SK-MEL-5 (cell line): Measurements from ENCODE around the gene CBFA2T3. TPM values are rescaled to one million over a fixed set of nuclear protein-coding genes. Genes with fewer than 3 reads are reported as not detected.
"Not testable (repeated sequence)": the region's sequence is repeated elsewhere in the genome, so short reads cannot be mapped to it uniquely, and the experiment has no call there.

Experiments used
- DNase-seq: peaks from one replicate; pipeline ENCODE4 v3.0.0-alpha.2; 2016; ENCODE audit warnings: low read depth, low spot score
- in situ Hi-C: cut with HindIII; loops from 2 replicates; pipeline ENCODE4 v1.10.0; 2016; ENCODE audit warnings: low sequenced_read_pairs, high pct_unique_total_duplicates, low pct_unique_long_range_greater_than_20kb
- total RNA-seq: library from RNA; depleted of rRNA; stranded (reverse); fragments of >200 nt; shearing (Covaris generic); gene quantifications from 2 replicates; pipeline ENCODE4 v1.2.3, GENCODE V29; 2014

The CBFA2T3 gene
- total RNA-seq, 1 experiment from 2014 or later: not detected

- in situ Hi-C loops: no loop called here
- no peak for DNase-seq
Measured at GRCh38 chr16:89002851-89003830, 26.1 kb upstream of the CBFA2T3 start.

DNA sequence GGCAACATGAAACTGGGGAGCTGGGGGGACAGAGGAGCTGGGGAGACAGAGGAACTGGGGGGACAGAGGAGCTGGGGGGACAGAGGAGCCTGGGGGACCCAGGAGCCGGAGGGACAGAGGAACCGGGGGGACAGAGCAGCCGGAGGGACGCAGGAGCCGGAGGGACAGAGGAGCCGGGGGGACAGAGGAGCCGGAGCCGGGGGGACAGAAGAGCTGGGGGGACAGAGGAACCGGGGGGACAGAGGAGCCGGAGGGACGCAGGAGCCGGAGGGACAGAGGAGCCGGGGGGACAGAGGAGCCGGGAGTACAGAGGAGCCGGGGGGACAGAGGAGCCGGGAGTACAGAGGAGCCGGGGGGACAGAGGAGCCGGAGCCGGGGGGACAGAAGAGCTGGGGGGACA is 25.1 kb upstream of the CBFA2T3 start:
- in situ Hi-C loops, DNase-seq: not testable (repeated sequence)

- no peak for DNase-seq
Measured at GRCh38 chr16:89001117-89002027, 24.4 kb upstream of the CBFA2T3 start.

GRCh38 chr16:89000207-89000959 is 23.4 kb upstream of the CBFA2T3 start:
- in situ Hi-C loops: no loop called here
- no peak for DNase-seq

More at GRCh38 chr16:89001117-89002027, 24.4 kb upstream of the CBFA2T3 start:
- in situ Hi-C loops: no loop called here

GRCh38 chr16:88999457-89000206 is 22.6 kb upstream of the CBFA2T3 start:
- in situ Hi-C loops: no loop called here
- no peak for DNase-seq

GRCh38 chr16:88995746-88996535 is 18.9 kb upstream of the CBFA2T3 start:
- in situ Hi-C loops: no loop called here
- DNase-seq: no peak

- in situ Hi-C loops: no loop called here
- DNase-seq: no peak
Measured at GRCh38 chr16:88995194-88995593, 18.2 kb upstream of the CBFA2T3 start.

DNA sequence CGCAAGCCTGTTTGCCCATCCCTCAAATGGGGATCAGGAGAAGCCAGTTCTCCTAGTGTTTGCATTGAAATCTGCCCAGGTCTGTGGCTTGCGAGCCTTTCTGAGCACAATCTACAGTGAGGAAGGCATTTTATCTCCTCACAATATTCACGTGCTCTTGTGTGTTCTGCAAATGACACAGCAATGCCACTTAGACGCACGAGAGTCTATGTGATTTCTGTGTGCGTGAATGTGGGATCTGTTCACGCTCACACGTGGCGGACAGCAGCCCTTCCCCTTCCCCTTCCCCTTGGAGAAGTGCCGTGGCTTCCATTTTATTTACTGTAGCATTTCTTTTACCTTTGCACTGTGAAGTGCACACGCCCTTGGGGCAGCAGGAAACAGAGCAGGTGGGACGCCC is 17.7 kb upstream of the CBFA2T3 start:
- in situ Hi-C loops: no loop called here
- no peak for DNase-seq

DNA sequence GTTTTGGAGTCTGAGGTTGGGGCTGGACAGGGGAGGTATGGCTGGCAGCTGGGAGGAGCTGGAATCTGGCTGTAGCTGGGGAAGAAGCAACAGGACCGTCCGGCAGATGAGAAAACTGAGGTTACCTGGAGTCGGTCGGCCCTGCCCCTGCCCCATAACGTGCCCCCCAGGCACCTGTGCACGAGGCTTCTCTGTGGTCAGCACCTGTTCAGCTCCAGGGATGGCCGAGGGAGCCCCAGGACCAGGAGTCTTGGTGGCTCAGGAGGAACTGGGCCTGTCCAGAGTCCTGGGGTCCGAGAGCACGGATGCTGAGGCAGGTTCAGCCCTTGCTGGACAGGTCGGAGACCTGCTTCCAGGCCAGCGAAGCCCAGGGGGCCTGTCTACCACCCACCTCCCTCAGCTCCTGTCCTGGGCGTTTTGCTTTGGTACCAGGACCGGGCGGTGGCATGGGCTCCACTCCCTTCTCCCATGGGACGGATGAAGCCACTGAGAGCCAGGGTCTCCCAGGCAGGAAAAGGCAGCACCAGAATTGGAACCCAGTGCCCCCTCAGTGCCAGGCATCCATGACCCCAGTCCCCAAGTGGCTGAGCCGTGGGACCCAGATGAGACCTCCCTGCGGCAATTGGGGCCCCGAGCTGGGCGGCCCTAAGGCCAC is 17.1 kb upstream of the CBFA2T3 start:
- no peak for DNase-seq
- in situ Hi-C loops: no loop called here

DNA sequence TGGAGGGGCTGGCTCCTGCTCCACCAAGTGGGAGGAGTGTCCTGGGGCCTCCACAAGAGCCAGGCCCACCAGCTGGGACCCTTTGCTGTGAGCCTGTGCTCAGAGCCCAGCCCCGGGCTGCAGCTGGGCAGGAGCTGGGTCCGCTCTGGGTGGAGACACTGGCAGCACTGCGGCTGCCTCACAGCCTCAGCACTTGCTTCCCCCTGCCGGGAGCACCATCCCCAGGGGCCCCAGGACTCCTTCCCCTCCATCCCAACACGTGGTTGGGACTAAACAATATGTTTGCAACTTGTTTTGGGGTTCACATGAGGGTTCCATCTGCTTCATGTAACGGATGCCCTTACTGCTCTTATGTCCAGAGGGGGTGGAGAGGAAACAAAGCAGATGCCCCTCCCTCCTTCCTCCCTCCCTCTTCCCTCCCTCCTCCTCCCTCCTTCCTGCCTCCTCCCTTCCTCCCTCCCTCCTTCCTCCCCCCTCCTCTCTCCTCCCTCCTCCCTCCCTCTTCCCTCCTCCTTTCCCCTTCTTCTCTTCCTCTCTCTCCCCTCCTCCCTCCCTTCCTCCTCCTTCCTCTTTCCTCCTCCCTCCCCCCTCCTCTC is 16.3 kb upstream of the CBFA2T3 start:
- DNase-seq: no peak
- in situ Hi-C loops: no loop called here

DNA sequence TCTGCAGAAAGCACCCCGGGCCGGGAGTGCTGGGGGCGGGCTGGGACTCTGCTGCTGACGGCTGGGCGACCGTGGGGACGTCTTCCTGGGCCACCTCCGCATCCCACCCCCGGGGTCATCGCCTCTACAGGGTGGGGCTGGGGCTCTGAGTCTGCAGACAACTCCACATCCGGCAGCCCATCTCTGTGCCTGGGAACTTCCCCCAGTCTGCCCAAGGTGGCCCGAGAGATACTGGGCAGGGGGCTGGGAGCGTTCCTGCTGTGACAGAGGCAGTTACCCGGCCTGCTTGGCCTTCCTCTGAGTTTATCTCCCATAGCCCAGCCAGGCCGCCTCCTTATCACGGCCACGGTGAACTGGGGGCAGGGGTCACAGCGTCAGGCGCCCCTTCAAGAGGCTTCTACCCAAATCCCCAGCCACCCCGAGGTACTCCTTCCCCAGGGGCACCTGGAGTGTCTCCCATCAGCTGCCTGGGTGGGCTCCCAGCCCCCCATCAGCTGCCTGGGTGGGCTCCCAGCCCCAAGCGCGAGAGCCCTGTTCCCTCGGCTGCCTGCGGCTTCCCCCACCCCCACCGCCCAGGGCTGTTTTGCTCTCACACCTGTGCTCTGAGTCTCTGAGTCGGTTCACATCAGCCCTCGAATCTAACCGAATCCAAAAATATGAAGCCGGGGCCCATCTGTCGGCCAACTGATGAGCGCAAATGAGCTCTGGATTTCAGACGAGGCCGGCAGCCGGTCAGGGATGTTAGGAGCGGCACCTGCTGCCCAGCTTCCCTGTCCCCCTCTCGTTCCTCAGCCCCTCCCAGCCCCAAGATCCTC is 15.6 kb upstream of the CBFA2T3 start:
- in situ Hi-C loops: no loop called here

GRCh38 chr16:88991813-88992350 is 14.9 kb upstream of the CBFA2T3 start:
- in situ Hi-C loops: no loop called here
- peak; percentile 49 for DNase-seq

More for the DNA sequence above, 15.6 kb upstream of the CBFA2T3 start:
- no peak for DNase-seq

GRCh38 chr16:88989852-88990547 is 13.0 kb upstream of the CBFA2T3 start:
- in situ Hi-C loops: no loop called here
- no peak for DNase-seq
